VCaP (cell line): ENCODE data around the gene KCNJ6.

Experiments
- H3K27ac ChIP-seq: fragments of 450-650 bp; 2 replicates; pipeline ENCODE4 v1.5.1; 2017
- CTCF ChIP-seq: fragments of 450-650 bp; conservative IDR thresholded peaks from 2 replicates; pipeline ENCODE4 v1.5.1; 2017; ENCODE audit warnings: mild to moderate bottlenecking, moderate library complexity

KCNJ6 gene

GRCh38 chr21:37792046-37792445, 124.2 kb downstream of the KCNJ6 start:
- TF ChIP-seq CTCF = no peak
- H3K27ac ChIP-seq = no peak overlapping the region

GRCh38 chr21:37790905-37791304, 125.4 kb downstream of the KCNJ6 start:
- TF ChIP-seq CTCF = no peak
- no peak overlapping the region for H3K27ac ChIP-seq

GRCh38 chr21:37788503-37788902, 127.8 kb downstream of the KCNJ6 start:
- H3K27ac ChIP-seq = no peak overlapping the region
- TF ChIP-seq CTCF = no peak

- no peak overlapping the region for H3K27ac ChIP-seq
- TF ChIP-seq CTCF = no peak
Measured at GRCh38 chr21:37787456-37787855, 128.8 kb downstream of the KCNJ6 start.

- TF ChIP-seq CTCF = no peak
- no peak overlapping the region for H3K27ac ChIP-seq
Measured at GRCh38 chr21:37784591-37785318, 131.5 kb downstream of the KCNJ6 start.

GRCh38 chr21:37783016-37783415, 133.2 kb downstream of the KCNJ6 start:
- no peak overlapping the region for H3K27ac ChIP-seq
- no peak for TF ChIP-seq CTCF

- TF ChIP-seq CTCF = no peak
- no peak overlapping the region for H3K27ac ChIP-seq
Measured at GRCh38 chr21:37780991-37781983, 135.0 kb downstream of the KCNJ6 start.
